ENCODE measurements around the gene CASZ1. TPM values are rescaled to one million over a fixed set of nuclear protein-coding genes. Genes with fewer than 3 reads are reported as not detected.

The CASZ1 gene
- total RNA-seq, 3 donors from 2014 or later (not counting 1 experiment from before 2014, with no cell fraction given) = 55.9 to 83.0 (median 70.6) TPM

- ATAC-seq (no peak), DNase-seq (no peak)
- no peaks in the 10 kb centered on the region for H3K36me3 Mint-ChIP-seq
- no peaks in the 10 kb centered on the region for H3K4me1 Mint-ChIP-seq
- intact Hi-C loops (cut with micrococcal nuclease) = no loop called here
- H3K27ac Mint-ChIP-seq = no peak overlapping the region
- H3K9me3 ChIP-seq (ENCODE audit: control insufficient read depth, insufficient read depth, low read length) = no peaks in the 10 kb centered on the region
- H3K27me3 ChIP-seq (ENCODE audit: control insufficient read depth, insufficient read depth, low read length) = no peaks in the 10 kb centered on the region
- TF ChIP-seq CTCF (IDR thresholded peaks at IDR 0.05) = no peak
- no peaks in the 10 kb centered on the region for H3K36me3 ChIP-seq (ENCODE audit: control insufficient read depth, insufficient read depth, low read length)
- no peak overlapping the region for H3K4me3 Mint-ChIP-seq
- H3K9me3 Mint-ChIP-seq = no peaks in the 10 kb centered on the region
- no peak overlapping the region for H3K27ac ChIP-seq (ENCODE audit: low read length)
- WGBS (ENCODE audit: insufficient coverage) = 88% methylated on average over 21 of the region's 24 CpGs
- no peak overlapping the region for H3K4me3 ChIP-seq (ENCODE audit: low read length)
- no peaks in the 10 kb centered on the region for H3K27me3 Mint-ChIP-seq (ENCODE audit: low read depth in 2 of 2)
- peaks cover 5% of the 10 kb centered on the region for H3K4me1 ChIP-seq (ENCODE audit: control insufficient read depth, insufficient read depth, low read length)
Measured at GRCh38 chr1:10754568-10755329, 41.7 kb downstream of the CASZ1 start.

GRCh38 chr1:10753299-10753698, 43.1 kb downstream of the CASZ1 start:
- Histone ChIP-seq H3K27ac (ENCODE audit: low read length) (no peak overlapping the region), H3K36me3 (ENCODE audit: control insufficient read depth, insufficient read depth, low read length) (no peaks in the 10 kb centered on the region), H3K4me3 (ENCODE audit: low read length) (no peak overlapping the region), H3K4me1 (ENCODE audit: control insufficient read depth, insufficient read depth, low read length) (peaks cover 5% of the 10 kb centered on the region), H3K27me3 (ENCODE audit: control insufficient read depth, insufficient read depth, low read length) (no peaks in the 10 kb centered on the region), H3K9me3 (ENCODE audit: control insufficient read depth, insufficient read depth, low read length) (no peaks in the 10 kb centered on the region)
- H3K27me3 Mint-ChIP-seq (ENCODE audit: low read depth in 2 of 2) = no peaks in the 10 kb centered on the region
- no peak overlapping the region for H3K27ac Mint-ChIP-seq
- DNase-seq (peak in 1 of 2 donors; percentile 26), ATAC-seq (no peak)
- no peak overlapping the region for H3K4me3 Mint-ChIP-seq
- H3K4me1 Mint-ChIP-seq = no peaks in the 10 kb centered on the region
- intact Hi-C loops (cut with micrococcal nuclease) = no loop called here
- H3K9me3 Mint-ChIP-seq = no peaks in the 10 kb centered on the region
- TF ChIP-seq CTCF (IDR thresholded peaks at IDR 0.05) = no peak
- WGBS (ENCODE audit: insufficient coverage) = 74% methylated on average over 11 of the region's 11 CpGs
- no peaks in the 10 kb centered on the region for H3K36me3 Mint-ChIP-seq

- no peak for TF ChIP-seq CTCF (IDR thresholded peaks at IDR 0.05)
- H3K27ac Mint-ChIP-seq = no peak overlapping the region
- WGBS (ENCODE audit: insufficient coverage) = 90% methylated on average over 14 of the region's 14 CpGs
- ATAC-seq = no peak
- no peak for DNase-seq
- no peaks in the 10 kb centered on the region for H3K4me1 Mint-ChIP-seq
- Histone ChIP-seq H3K27ac (ENCODE audit: low read length) (no peak overlapping the region), H3K4me1 (ENCODE audit: control insufficient read depth, insufficient read depth, low read length) (peaks cover 5% of the 10 kb centered on the region), H3K9me3 (ENCODE audit: control insufficient read depth, insufficient read depth, low read length) (no peaks in the 10 kb centered on the region), H3K36me3 (ENCODE audit: control insufficient read depth, insufficient read depth, low read length) (no peaks in the 10 kb centered on the region), H3K27me3 (ENCODE audit: control insufficient read depth, insufficient read depth, low read length) (no peaks in the 10 kb centered on the region), H3K4me3 (ENCODE audit: low read length) (no peak overlapping the region)
- H3K27me3 Mint-ChIP-seq (ENCODE audit: low read depth in 2 of 2) = no peaks in the 10 kb centered on the region
- no peaks in the 10 kb centered on the region for H3K9me3 Mint-ChIP-seq
- no peaks in the 10 kb centered on the region for H3K36me3 Mint-ChIP-seq
- intact Hi-C loops (cut with micrococcal nuclease) = no loop called here
- no peak overlapping the region for H3K4me3 Mint-ChIP-seq
Measured at GRCh38 chr1:10751561-10752085, 44.8 kb downstream of the CASZ1 start.
